Brain microvascular endothelial cell (primary cell): ENCODE data around the gene SFMBT2.

ENCODE experiments used
- DNase-seq: peaks from one replicate; pipeline ENCODE4 v3.0.0-alpha.2; 2020
- H3K27ac ChIP-seq: fragments of 250-450 bp; sonication (Bioruptor Pico); 2 replicates; pipeline ENCODE4 v1.5.1; 2020; ENCODE audit warnings: mild to moderate bottlenecking, moderate library complexity
- H3K27me3 ChIP-seq: fragments of 250-450 bp; sonication (Bioruptor Pico); replicated peaks from 2 replicates; pipeline ENCODE4 v1.5.1; 2020; ENCODE audit warnings: mild to moderate bottlenecking
- H3K36me3 ChIP-seq: fragments of 250-450 bp; sonication (Bioruptor Pico); replicated peaks from 2 replicates; pipeline ENCODE4 v1.5.1; 2020; ENCODE audit warnings: mild to moderate bottlenecking
- H3K4me3 ChIP-seq: 2 replicates; pipeline ENCODE4 v1.5.1; 2011; ENCODE audit warnings: low read depth, mild to moderate bottlenecking, control low read depth, low read length, moderate library complexity
- in situ Hi-C: cut with HindIII; loops from 2 replicates; pipeline ENCODE4 v1.10.0; 2017; ENCODE audit warnings: low sequenced_read_pairs, low pct_ligation_motif_present
- TF ChIP-seq, protein P1 (sequence below): IDR thresholded peaks from 2 replicates; pipeline ENCODE4 v1.5.1; 2011; ENCODE audit warnings: low read depth, mild to moderate bottlenecking, moderate library complexity, low read length, control low read depth, inconsistent platforms; ENCODE audit errors: missing control alignments

The SFMBT2 gene

DNA sequence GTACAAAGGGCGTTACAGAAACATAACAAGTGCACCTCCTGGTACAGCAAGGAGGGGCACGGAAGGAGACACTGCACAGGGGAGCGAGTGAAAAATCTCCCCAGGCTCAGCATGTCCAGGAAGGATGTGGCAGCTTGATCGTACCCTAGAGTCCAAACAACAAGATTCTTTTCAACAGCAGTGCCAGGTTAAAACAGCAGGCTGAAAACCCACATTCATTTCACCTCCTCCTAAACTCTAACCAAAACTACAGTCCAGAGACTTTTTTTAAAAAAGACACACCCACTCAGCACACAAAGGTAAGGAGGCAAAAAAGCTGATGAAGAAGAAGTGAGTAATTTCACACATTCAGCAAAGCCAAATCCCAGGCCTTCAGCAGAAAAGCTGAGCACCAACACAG, 138.8 kb downstream of the SFMBT2 start:
- H3K4me3 ChIP-seq: no peak overlapping the region
- in situ Hi-C loops: loop anchor here (25.0 kb wide), 1 partner anchor 135 kb away; no protein-coding TSS in a partner anchor
- no peak overlapping the region for H3K27ac ChIP-seq
- TF ChIP-seq, protein P1, sequence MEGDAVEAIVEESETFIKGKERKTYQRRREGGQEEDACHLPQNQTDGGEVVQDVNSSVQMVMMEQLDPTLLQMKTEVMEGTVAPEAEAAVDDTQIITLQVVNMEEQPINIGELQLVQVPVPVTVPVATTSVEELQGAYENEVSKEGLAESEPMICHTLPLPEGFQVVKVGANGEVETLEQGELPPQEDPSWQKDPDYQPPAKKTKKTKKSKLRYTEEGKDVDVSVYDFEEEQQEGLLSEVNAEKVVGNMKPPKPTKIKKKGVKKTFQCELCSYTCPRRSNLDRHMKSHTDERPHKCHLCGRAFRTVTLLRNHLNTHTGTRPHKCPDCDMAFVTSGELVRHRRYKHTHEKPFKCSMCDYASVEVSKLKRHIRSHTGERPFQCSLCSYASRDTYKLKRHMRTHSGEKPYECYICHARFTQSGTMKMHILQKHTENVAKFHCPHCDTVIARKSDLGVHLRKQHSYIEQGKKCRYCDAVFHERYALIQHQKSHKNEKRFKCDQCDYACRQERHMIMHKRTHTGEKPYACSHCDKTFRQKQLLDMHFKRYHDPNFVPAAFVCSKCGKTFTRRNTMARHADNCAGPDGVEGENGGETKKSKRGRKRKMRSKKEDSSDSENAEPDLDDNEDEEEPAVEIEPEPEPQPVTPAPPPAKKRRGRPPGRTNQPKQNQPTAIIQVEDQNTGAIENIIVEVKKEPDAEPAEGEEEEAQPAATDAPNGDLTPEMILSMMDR: no peak
- no peaks in the 10 kb centered on the region for H3K36me3 ChIP-seq
- no peak for DNase-seq
- H3K27me3 ChIP-seq: no peaks in the 10 kb centered on the region

DNA sequence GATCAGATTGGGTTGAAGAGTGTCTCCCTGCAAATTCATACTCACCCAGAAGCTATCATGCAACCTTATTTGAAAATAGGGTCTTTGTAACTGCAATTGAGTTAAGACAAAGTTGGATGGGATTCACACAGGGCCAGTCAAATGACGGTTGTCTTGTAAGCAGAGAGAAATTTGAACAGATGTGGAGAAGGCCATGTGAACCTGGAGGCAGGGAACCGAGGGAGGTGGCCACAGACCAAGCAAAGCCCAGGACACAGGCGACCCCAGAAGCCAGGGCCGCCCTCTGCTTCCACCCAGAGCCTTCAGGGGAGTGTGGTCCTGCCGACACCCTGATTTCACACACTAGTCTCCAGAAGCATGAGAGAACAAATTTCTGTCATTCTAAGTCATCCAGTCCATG, 140.8 kb downstream of the SFMBT2 start:
- no peak overlapping the region for H3K27ac ChIP-seq
- H3K27me3 ChIP-seq: no peaks in the 10 kb centered on the region
- no peak overlapping the region for H3K4me3 ChIP-seq
- in situ Hi-C loops: loop anchor here (25.0 kb wide), 1 partner anchor 133 kb away; no protein-coding TSS in a partner anchor
- no peak for DNase-seq
- no peaks in the 10 kb centered on the region for H3K36me3 ChIP-seq
- TF ChIP-seq, protein P1: no peak

GRCh38 chr10:7267142-7267541, 143.7 kb downstream of the SFMBT2 start:
- Histone ChIP-seq H3K27ac (no peak overlapping the region), H3K36me3 (no peaks in the 10 kb centered on the region), H3K4me3 (no peak overlapping the region), H3K27me3 (no peaks in the 10 kb centered on the region)
- in situ Hi-C loops: loop anchor here (25.0 kb wide), 1 partner anchor 130 kb away; no protein-coding TSS in a partner anchor
- DNase-seq: no peak
- TF ChIP-seq, protein P1: no peak

DNA sequence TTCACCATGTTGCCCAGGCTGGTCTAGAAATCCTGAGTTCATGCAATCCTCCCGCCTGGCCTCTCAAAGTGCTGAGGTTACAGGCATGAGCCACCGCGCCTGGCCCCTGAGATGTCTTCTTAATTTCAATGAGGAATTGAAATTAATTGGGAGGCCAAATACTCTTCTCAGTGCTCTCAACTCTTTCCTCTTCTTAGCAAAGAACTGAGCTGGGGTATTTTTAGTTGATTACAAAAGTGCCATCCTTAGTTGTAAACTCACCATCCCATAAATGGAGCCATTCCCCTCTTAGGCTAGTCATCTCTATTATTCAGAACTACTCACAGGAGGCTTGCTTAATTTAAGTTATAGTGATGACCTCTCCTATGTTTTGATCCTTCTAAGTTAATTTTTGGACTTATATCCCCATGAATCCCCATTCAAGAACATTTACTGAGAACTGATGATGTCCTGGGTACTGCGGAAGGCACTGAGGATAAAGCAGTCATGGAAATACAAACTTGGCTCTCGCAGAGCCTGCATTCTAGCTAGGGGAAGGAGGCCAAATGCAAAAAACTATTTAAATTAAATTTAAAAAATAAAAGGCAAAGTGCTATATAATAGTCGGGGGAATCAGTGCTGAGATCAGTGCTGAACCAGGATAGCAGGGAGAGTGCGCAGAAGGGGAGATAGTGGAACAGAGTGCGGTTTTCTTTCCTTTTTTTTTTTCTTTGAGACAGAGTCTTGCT, 145.3 kb downstream of the SFMBT2 start:
- H3K36me3 ChIP-seq: no peaks in the 10 kb centered on the region
- no peak overlapping the region for H3K4me3 ChIP-seq
- TF ChIP-seq, protein P1: no peak
- no peak overlapping the region for H3K27ac ChIP-seq
- DNase-seq: no peak
- H3K27me3 ChIP-seq: no peaks in the 10 kb centered on the region
- in situ Hi-C loops: loop anchor here (25.0 kb wide), 1 partner anchor 128 kb away; no protein-coding TSS in a partner anchor

DNA sequence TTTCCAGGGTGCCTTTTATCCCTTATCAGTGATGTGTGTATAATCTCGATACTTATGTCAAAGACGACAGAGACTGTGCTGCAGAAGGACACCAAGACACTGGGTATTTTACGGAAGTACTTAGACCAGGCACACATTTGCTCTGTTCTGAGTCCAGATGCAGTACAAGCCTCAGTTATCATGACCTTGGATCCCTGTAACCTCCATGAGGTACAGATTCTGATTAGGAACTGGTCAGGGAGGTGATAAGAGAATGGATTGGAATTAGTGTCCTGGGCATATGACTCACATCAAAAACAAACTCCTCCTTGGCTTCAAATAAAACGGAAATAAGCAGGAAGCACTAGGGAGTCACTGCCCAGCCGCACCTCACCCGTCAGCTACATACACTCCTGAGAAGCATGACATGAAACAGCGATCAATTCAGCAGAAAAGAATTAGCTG, 146.5 kb downstream of the SFMBT2 start:
- Histone ChIP-seq H3K4me3 (no peak overlapping the region), H3K27ac (no peak overlapping the region), H3K36me3 (no peaks in the 10 kb centered on the region), H3K27me3 (no peaks in the 10 kb centered on the region)
- TF ChIP-seq, protein P1: no peak
- no peak for DNase-seq
- in situ Hi-C loops: loop anchor here (25.0 kb wide), 1 partner anchor 127 kb away; no protein-coding TSS in a partner anchor
